ENCODE data around the gene MAPK8.
"Not testable (repeated sequence)": the region's sequence is repeated elsewhere in the genome, so short reads cannot be mapped to it uniquely, and the experiment has no call there.

The MAPK8 gene

GRCh38 chr10:48306265-48306869 is at the start of gene MAPK8:
Gene MAPK8, plus strand, starts transcription at chr10:48306677. Its CDS starts 94,984 bp downstream, at chr10:48401661.
- peak; percentile 67 for DNase-seq

GRCh38 chr10:48257407-48257961 is 49.0 kb upstream of the MAPK8 start:
- DNase-seq, result no peak

GRCh38 chr10:48258105-48258504 is 48.4 kb upstream of the MAPK8 start:
- DNase-seq, result no peak

GRCh38 chr10:48266528-48266927 is 39.9 kb upstream of the MAPK8 start:
- no peak for DNase-seq

GRCh38 chr10:48271047-48271730 is 35.3 kb upstream of the MAPK8 start:
- no peak for DNase-seq

- DNase-seq, result no peak
These were observed 33.8 kb upstream of the MAPK8 start for GRCh38 chr10:48272682-48273081.

- DNase-seq, result no peak
These were observed 32.7 kb upstream of the MAPK8 start for GRCh38 chr10:48273741-48274140.

GRCh38 chr10:48274636-48275035 is 31.8 kb upstream of the MAPK8 start, which contains the start of gene FRMPD2:
Gene FRMPD2, minus strand, starts transcription at chr10:48274696. Its CDS starts 129 bp downstream, at chr10:48274567.
- DNase-seq, result no peak

- no peak for DNase-seq
These were observed 29.4 kb upstream of the MAPK8 start for GRCh38 chr10:48277093-48277492.

GRCh38 chr10:48279081-48279751 is 27.3 kb upstream of the MAPK8 start:
- no peak for DNase-seq

GRCh38 chr10:48281697-48282096 is 24.8 kb upstream of the MAPK8 start:
- not testable (repeated sequence) for DNase-seq

GRCh38 chr10:48282829-48283228 is 23.6 kb upstream of the MAPK8 start:
- DNase-seq, result no peak

- DNase-seq, result no peak
These were observed 22.4 kb upstream of the MAPK8 start for GRCh38 chr10:48284002-48284546.

GRCh38 chr10:48284811-48285210 is 21.7 kb upstream of the MAPK8 start:
- no peak for DNase-seq

- DNase-seq, result no peak
These were observed 20.8 kb upstream of the MAPK8 start for GRCh38 chr10:48285710-48286109.

GRCh38 chr10:48286356-48286755 is 20.1 kb upstream of the MAPK8 start:
- DNase-seq, result no peak

- no peak for DNase-seq
These were observed 18.8 kb upstream of the MAPK8 start for GRCh38 chr10:48287417-48288391.

GRCh38 chr10:48288661-48289060 is 17.8 kb upstream of the MAPK8 start:
- DNase-seq, result no peak

- no peak for DNase-seq
These were observed 16.8 kb upstream of the MAPK8 start for GRCh38 chr10:48289501-48290238.

GRCh38 chr10:48290286-48290685 is 16.2 kb upstream of the MAPK8 start:
- DNase-seq, result no peak

GRCh38 chr10:48291190-48291589 is 15.3 kb upstream of the MAPK8 start:
- DNase-seq, result no peak
